DND-41 (cell line): ENCODE data around the gene ITIH1.

Experiments used
- ATAC-seq: fragments of 200-7000 bp; cut with Tn5 transposase; 3 replicates; pipeline ENCODE4 v1.9.1; 2021; ENCODE audit warnings: low read depth; ENCODE audit not compliant: insufficient read depth
- DNase-seq: peaks from one replicate; pipeline ENCODE4 v3.0.0-alpha.2; 2020
- H2AFZ ChIP-seq: 2 replicates; pipeline ENCODE4 v1.6.0; 2012; ENCODE audit warnings: low read depth, low read length
- H3K27ac ChIP-seq: 2 replicates; pipeline ENCODE4 v1.5.1; 2012; ENCODE audit warnings: low read length, inconsistent platforms
- H3K27me3 ChIP-seq: fragments of 200-600 bp; sonication (generic); 2 replicates; pipeline ENCODE4 v1.6.0; 2012; ENCODE audit warnings: low read length, mild to moderate bottlenecking, inconsistent platforms; ENCODE audit not compliant: insufficient read depth, poor library complexity
- H3K36me3 ChIP-seq: 2 replicates; pipeline ENCODE4 v1.5.1; 2012; ENCODE audit warnings: low read length, inconsistent platforms; ENCODE audit not compliant: insufficient read depth
- H3K4me1 ChIP-seq: 2 replicates; pipeline ENCODE4 v1.5.1; 2012; ENCODE audit warnings: mild to moderate bottlenecking, low read length; ENCODE audit not compliant: insufficient read depth
- H3K4me2 ChIP-seq: 2 replicates; pipeline ENCODE4 v1.6.0; 2012; ENCODE audit warnings: mild to moderate bottlenecking, moderate library complexity, low read length, inconsistent platforms; ENCODE audit not compliant: insufficient read depth
- H3K4me3 ChIP-seq, 2 experiments: fragments of 200-600 bp in 1 of 2; shearing (Covaris generic) in 1 of 2; 2 replicates each; pipeline ENCODE4 v1.5.1; 2012 to 2016; ENCODE audit warnings: inconsistent platforms in 2 of 2, low read length in 2 of 2, mild to moderate bottlenecking in 2 of 2, low read depth in 1 of 2, moderate library complexity in 1 of 2
- H3K79me2 ChIP-seq: 2 replicates; pipeline ENCODE4 v1.6.0; 2012; ENCODE audit warnings: low read length, inconsistent platforms; ENCODE audit not compliant: insufficient read depth
- H3K9ac ChIP-seq: 2 replicates; pipeline ENCODE4 v1.6.0; 2012; ENCODE audit warnings: low read depth, mild to moderate bottlenecking, inconsistent platforms, low read length, moderate library complexity
- H3K9me3 ChIP-seq: 2 replicates; pipeline ENCODE4 v1.5.1; 2012; ENCODE audit warnings: low read length, moderate library complexity, mild to moderate bottlenecking, inconsistent platforms; ENCODE audit not compliant: insufficient read depth, severe bottlenecking
- H4K20me1 ChIP-seq: 2 replicates; pipeline ENCODE4 v1.6.0; 2012; ENCODE audit warnings: low read length; ENCODE audit not compliant: insufficient read depth
- CTCF ChIP-seq: IDR thresholded peaks from 2 replicates; pipeline ENCODE4 v1.5.1; 2012; ENCODE audit warnings: borderline replicate concordance, low read length, moderate library complexity, mild to moderate bottlenecking; ENCODE audit not compliant: poor library complexity, severe bottlenecking; ENCODE audit errors: extremely low read depth
- EZH2 ChIP-seq: IDR thresholded peaks from 3 replicates; pipeline ENCODE4 v1.6.1; 2012; ENCODE audit warnings: borderline replicate concordance, low read depth, mild to moderate bottlenecking, moderate library complexity, low read length, inconsistent platforms; ENCODE audit not compliant: severe bottlenecking

The ITIH1 gene

DNA sequence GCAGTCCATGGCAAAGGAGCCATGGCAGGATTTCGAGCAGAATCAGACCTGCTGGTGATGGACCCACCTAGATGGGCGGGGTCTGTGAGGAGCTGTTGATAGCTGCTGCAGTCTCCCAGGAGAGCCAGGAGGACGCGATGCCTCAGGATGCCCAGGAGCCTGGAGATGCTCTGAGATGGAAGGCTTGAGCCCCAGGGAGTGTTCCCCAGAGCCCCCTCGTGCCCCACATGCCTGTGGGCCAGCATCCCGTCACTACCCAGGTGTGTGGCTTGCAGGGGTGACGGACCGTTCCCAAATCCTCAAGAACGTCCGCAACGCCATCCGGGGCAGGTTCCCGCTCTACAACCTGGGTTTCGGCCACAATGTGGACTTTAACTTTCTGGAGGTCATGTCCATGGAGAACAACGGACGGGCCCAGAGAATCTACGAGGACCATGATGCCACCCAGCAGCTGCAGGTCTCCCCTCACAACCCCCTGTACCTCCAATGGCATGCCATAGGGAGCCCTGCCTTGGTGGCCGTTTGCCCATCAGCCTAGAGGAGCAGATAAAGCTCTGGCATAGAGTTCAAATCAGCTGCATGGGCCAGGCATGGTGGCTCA is 6.7 kb downstream of the ITIH1 start:
- Histone ChIP-seq H3K4me1 (no peaks in the 10 kb centered on the region), H3K27ac (no peak overlapping the region), H3K9ac (no peak overlapping the region), H3K4me3 (no peak overlapping the region), H3K27me3 (peaks cover 6% of the 10 kb centered on the region), H3K79me2 (no peaks in the 10 kb centered on the region), H2AFZ (no peak overlapping the region), H3K4me2 (no peak overlapping the region), H3K9me3 (no peaks in the 10 kb centered on the region), H3K36me3 (no peaks in the 10 kb centered on the region), H4K20me1 (no peaks in the 10 kb centered on the region)
- TF ChIP-seq CTCF, result no peak
- TF ChIP-seq EZH2, result no peak
- DNase-seq, result no peak
- ATAC-seq, result no peak

DNA sequence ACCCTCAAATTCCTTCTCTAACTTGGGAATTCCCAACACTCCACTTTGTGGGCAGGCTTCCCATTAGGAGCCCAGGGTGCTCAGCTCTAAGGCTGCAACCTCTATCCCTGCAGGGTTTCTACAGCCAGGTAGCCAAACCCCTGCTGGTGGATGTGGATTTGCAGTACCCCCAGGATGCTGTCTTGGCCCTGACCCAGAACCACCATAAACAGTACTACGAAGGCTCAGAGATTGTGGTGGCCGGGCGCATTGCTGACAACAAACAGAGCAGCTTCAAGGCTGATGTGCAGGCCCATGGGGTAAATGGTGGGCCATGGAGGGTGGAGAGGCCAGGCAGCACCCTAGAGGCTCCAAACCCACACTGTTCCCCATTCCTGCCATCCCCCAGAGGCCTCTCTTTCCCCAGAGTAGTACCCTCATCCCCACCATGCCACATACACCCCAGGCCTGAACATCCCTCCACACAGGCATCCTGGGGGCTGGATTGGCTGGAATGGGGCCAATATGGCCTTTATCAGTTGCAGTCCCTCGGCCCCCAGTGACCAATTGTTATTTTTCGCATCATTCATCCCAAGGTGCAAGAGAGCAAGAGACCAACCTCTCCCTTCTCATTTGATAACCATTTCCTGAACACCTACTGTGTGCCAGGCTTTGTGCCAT is 7.7 kb downstream of the ITIH1 start:
- Histone ChIP-seq H3K79me2 (no peaks in the 10 kb centered on the region), H3K9me3 (no peaks in the 10 kb centered on the region), H3K4me1 (no peaks in the 10 kb centered on the region), H3K4me2 (no peak overlapping the region), H3K4me3 (no peak overlapping the region), H2AFZ (no peak overlapping the region), H3K36me3 (no peaks in the 10 kb centered on the region), H3K27ac (no peak overlapping the region), H3K27me3 (peaks cover 6% of the 10 kb centered on the region), H4K20me1 (no peaks in the 10 kb centered on the region), H3K9ac (no peak overlapping the region)
- TF ChIP-seq CTCF (no peak), EZH2 (no peak)
- DNase-seq (no peak), ATAC-seq (no peak)

DNA sequence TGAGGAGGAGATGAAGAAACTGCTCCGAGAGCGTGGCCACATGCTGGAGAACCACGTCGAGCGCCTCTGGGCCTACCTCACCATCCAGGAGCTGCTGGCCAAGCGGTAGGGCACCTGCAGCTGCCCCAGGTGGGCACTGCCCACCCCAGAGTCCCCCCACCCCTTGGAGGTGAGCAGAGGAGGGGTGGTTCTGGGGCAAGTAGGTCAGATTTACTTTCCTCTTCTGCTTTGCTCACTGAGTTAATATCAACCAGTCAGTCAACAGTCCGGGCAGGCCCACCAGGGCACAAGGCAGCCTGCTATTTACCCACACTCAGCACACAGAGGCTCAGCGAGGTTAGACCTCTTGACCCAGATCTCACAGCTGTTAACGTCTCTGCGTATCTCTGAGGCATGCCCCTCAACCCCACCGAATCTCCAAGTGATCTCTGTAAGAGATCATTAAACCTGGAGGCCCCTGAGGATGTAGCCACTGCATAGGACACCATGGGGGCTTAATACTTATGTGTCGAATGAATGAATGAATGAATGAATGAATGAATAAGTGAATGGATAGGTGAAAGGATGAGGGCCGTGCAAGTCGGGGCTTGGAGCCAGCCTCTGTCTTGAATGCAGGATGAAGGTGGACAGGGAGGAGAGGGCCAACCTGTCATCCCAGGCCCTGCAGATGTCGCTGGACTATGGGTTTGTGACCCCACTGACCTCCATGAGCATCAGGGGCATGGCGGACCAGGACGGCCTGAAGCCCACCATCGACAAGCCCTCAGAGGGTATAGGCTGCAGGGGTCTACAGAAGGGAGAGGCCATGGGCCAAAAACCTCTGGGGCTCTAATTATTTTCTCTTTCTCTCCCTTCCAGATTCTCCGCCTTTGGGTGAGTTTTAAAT is 9.2 kb downstream of the ITIH1 start:
- DNase-seq (no peak), ATAC-seq (no peak)
- no peak overlapping the region for H3K9ac ChIP-seq
- H3K36me3 ChIP-seq, result no peaks in the 10 kb centered on the region
- H3K4me3 ChIP-seq, result no peak overlapping the region
- H3K4me2 ChIP-seq, result no peak overlapping the region
- H3K79me2 ChIP-seq, result no peaks in the 10 kb centered on the region
- H3K9me3 ChIP-seq, result no peaks in the 10 kb centered on the region
- TF ChIP-seq CTCF, result no peak
- TF ChIP-seq EZH2, result no peak
- no peak overlapping the region for H3K27ac ChIP-seq
- no peaks in the 10 kb centered on the region for H4K20me1 ChIP-seq
- no peaks in the 10 kb centered on the region for H3K4me1 ChIP-seq
- H3K27me3 ChIP-seq, result no peaks in the 10 kb centered on the region
- H2AFZ ChIP-seq, result no peak overlapping the region
